ENCODE measurements around the gene FOXP1.

FOXP1 gene

GRCh38 chr3:70963431-70964275, 619.9 kb downstream of the FOXP1 start:
- Histone ChIP-seq H3K36me3 (ENCODE audit: control insufficient read depth in 5 of 5, insufficient read depth in 5 of 5, low read length in 5 of 5) (peaks cover 26 to 80% (median 57%) of the 10 kb centered on the region in 5 donors), H3K9ac (ENCODE audit: low read length in 5 of 5) (no peak overlapping the region), H3K4me3 (ENCODE audit: low read depth in 1 of 5, low read length in 5 of 5) (no peak overlapping the region), H3K27ac (ENCODE audit: low read depth, low read length) (no peak overlapping the region), H3K27me3 (ENCODE audit: control insufficient read depth in 5 of 5, insufficient read depth in 4 of 5, low read length in 5 of 5) (no peaks in the 10 kb centered on the region), H3K4me1 (ENCODE audit: control insufficient read depth in 5 of 5, insufficient read depth in 5 of 5, low read length in 5 of 5) (peaks cover 0 to 8% (median 0%) of the 10 kb centered on the region in 5 donors), H3K9me3 (ENCODE audit: control insufficient read depth in 5 of 5, low read length in 5 of 5) (no peaks in the 10 kb centered on the region)

- Histone ChIP-seq H3K9me3 (ENCODE audit: control insufficient read depth in 5 of 5, low read length in 5 of 5) (no peaks in the 10 kb centered on the region), H3K27me3 (ENCODE audit: control insufficient read depth in 5 of 5, insufficient read depth in 4 of 5, low read length in 5 of 5) (no peaks in the 10 kb centered on the region), H3K27ac (ENCODE audit: low read depth, low read length) (no peak overlapping the region), H3K4me3 (ENCODE audit: low read depth in 1 of 5, low read length in 5 of 5) (no peak overlapping the region), H3K9ac (ENCODE audit: low read length in 5 of 5) (no peak overlapping the region), H3K36me3 (ENCODE audit: control insufficient read depth in 5 of 5, insufficient read depth in 5 of 5, low read length in 5 of 5) (peaks cover 14 to 53% (median 41%) of the 10 kb centered on the region in 5 donors), H3K4me1 (ENCODE audit: control insufficient read depth in 5 of 5, insufficient read depth in 5 of 5, low read length in 5 of 5) (peaks cover 0 to 28% (median 15%) of the 10 kb centered on the region in 5 donors)
Measured at GRCh38 chr3:70959506-70960291, 623.8 kb downstream of the FOXP1 start.

GRCh38 chr3:70952033-70952747, 631.3 kb downstream of the FOXP1 start:
- Histone ChIP-seq H3K4me1 (ENCODE audit: control insufficient read depth in 5 of 5, insufficient read depth in 5 of 5, low read length in 5 of 5) (peaks cover 1 to 38% (median 17%) of the 10 kb centered on the region in 5 donors), H3K4me3 (ENCODE audit: low read depth in 1 of 5, low read length in 5 of 5) (no peak overlapping the region), H3K27me3 (ENCODE audit: control insufficient read depth in 5 of 5, insufficient read depth in 4 of 5, low read length in 5 of 5) (no peaks in the 10 kb centered on the region), H3K36me3 (ENCODE audit: control insufficient read depth in 5 of 5, insufficient read depth in 5 of 5, low read length in 5 of 5) (no peaks in the 10 kb centered on the region), H3K27ac (ENCODE audit: low read depth, low read length) (no peak overlapping the region), H3K9me3 (ENCODE audit: control insufficient read depth in 5 of 5, low read length in 5 of 5) (no peaks in the 10 kb centered on the region), H3K9ac (ENCODE audit: low read length in 5 of 5) (no peak overlapping the region)

GRCh38 chr3:70951316-70951715, 632.2 kb downstream of the FOXP1 start:
- no peak overlapping the region for H3K4me3 ChIP-seq (ENCODE audit: low read depth in 1 of 5, low read length in 5 of 5)
- no peaks in the 10 kb centered on the region for H3K36me3 ChIP-seq (ENCODE audit: control insufficient read depth in 5 of 5, insufficient read depth in 5 of 5, low read length in 5 of 5)
- H3K27me3 ChIP-seq (ENCODE audit: control insufficient read depth in 5 of 5, insufficient read depth in 4 of 5, low read length in 5 of 5) = no peaks in the 10 kb centered on the region
- H3K27ac ChIP-seq (ENCODE audit: low read depth, low read length) = no peak overlapping the region
- H3K9ac ChIP-seq (ENCODE audit: low read length in 5 of 5) = no peak overlapping the region
- peaks cover 0 to 31% (median 11%) of the 10 kb centered on the region in 5 donors for H3K4me1 ChIP-seq (ENCODE audit: control insufficient read depth in 5 of 5, insufficient read depth in 5 of 5, low read length in 5 of 5)
- no peaks in the 10 kb centered on the region for H3K9me3 ChIP-seq (ENCODE audit: control insufficient read depth in 5 of 5, low read length in 5 of 5)

- Histone ChIP-seq H3K9ac (ENCODE audit: low read length in 5 of 5) (no peak overlapping the region), H3K4me3 (ENCODE audit: low read depth in 1 of 5, low read length in 5 of 5) (no peak overlapping the region), H3K4me1 (ENCODE audit: control insufficient read depth in 5 of 5, insufficient read depth in 5 of 5, low read length in 5 of 5) (peaks cover 0 to 13% (median 4%) of the 10 kb centered on the region in 5 donors), H3K27me3 (ENCODE audit: control insufficient read depth in 5 of 5, insufficient read depth in 4 of 5, low read length in 5 of 5) (no peaks in the 10 kb centered on the region), H3K27ac (ENCODE audit: low read depth, low read length) (no peak overlapping the region), H3K9me3 (ENCODE audit: control insufficient read depth in 5 of 5, low read length in 5 of 5) (no peaks in the 10 kb centered on the region), H3K36me3 (ENCODE audit: control insufficient read depth in 5 of 5, insufficient read depth in 5 of 5, low read length in 5 of 5) (no peaks in the 10 kb centered on the region)
Measured at GRCh38 chr3:70947579-70947978, 635.9 kb downstream of the FOXP1 start.

DNA sequence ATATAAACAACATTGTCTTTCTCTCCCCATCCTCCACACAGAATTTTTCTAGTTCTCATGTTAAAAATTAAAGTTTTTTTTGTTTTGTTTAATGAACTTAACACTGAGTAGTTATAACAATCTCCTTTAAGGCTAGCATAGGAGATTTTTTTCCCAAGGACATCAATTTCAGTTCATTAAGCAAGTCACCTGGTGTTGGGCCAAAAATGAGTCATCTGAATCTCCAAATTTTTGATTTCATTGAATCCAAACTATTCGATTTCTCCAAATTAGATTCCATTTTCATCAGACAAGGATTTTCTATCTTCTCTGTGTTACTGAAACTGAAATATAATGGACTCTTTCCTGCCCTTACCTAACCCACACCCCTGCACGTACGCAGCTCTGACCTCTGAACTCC, 639.6 kb downstream of the FOXP1 start:
- Histone ChIP-seq H3K4me3 (ENCODE audit: low read depth in 1 of 5, low read length in 5 of 5) (no peak overlapping the region), H3K36me3 (ENCODE audit: control insufficient read depth in 5 of 5, insufficient read depth in 5 of 5, low read length in 5 of 5) (no peaks in the 10 kb centered on the region), H3K9me3 (ENCODE audit: control insufficient read depth in 5 of 5, low read length in 5 of 5) (no peaks in the 10 kb centered on the region), H3K9ac (ENCODE audit: low read length in 5 of 5) (peak overlapping the region in 1 of 5 donors; percentile 2), H3K27me3 (ENCODE audit: control insufficient read depth in 5 of 5, insufficient read depth in 4 of 5, low read length in 5 of 5) (no peaks in the 10 kb centered on the region), H3K4me1 (ENCODE audit: control insufficient read depth in 5 of 5, insufficient read depth in 5 of 5, low read length in 5 of 5) (peaks cover 0 to 9% (median 4%) of the 10 kb centered on the region in 5 donors), H3K27ac (ENCODE audit: low read depth, low read length) (no peak overlapping the region)

DNA sequence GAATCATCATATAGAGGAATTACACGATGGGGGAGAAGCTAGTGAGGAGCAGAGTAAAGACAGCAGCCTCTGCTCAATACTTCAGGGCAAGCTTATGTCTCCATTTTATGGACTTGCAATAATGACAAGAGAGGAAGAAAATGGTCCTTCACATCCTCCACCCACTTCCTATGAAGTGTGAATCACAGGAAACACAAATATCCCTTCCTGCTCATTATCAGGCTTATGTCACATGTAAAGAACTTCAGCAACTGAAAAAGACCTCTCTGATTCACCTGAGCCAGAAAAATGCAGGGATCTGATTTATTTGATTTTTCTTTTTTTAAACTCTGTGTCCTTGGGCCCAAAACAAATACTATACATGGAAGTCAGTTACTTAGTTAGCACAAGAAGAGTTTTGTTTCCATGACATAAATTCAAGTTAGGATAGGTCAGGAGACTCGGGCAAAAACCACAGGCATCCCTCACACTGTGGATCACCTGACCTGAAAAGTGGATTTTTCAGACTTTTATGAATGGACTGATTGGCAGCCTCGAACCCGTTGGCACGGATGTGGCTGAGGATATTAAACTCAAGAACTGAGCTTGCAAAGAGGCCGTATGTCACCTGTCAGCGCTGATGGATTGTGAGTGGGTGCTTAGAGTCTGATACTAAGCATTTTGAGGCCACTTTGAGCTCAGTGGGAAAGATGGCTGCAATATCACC, 650.3 kb downstream of the FOXP1 start:
- no peaks in the 10 kb centered on the region for H3K4me1 ChIP-seq (ENCODE audit: control insufficient read depth in 5 of 5, insufficient read depth in 5 of 5, low read length in 5 of 5)
- H3K9ac ChIP-seq (ENCODE audit: low read length in 5 of 5) = no peak overlapping the region
- H3K4me3 ChIP-seq (ENCODE audit: low read depth in 1 of 5, low read length in 5 of 5) = no peak overlapping the region
- no peaks in the 10 kb centered on the region for H3K27me3 ChIP-seq (ENCODE audit: control insufficient read depth in 5 of 5, insufficient read depth in 4 of 5, low read length in 5 of 5)
- no peaks in the 10 kb centered on the region for H3K36me3 ChIP-seq (ENCODE audit: control insufficient read depth in 5 of 5, insufficient read depth in 5 of 5, low read length in 5 of 5)
- H3K9me3 ChIP-seq (ENCODE audit: control insufficient read depth in 5 of 5, low read length in 5 of 5) = no peaks in the 10 kb centered on the region
- H3K27ac ChIP-seq (ENCODE audit: low read depth, low read length) = no peak overlapping the region

- Histone ChIP-seq H3K4me3 (ENCODE audit: low read depth in 1 of 5, low read length in 5 of 5) (no peak overlapping the region), H3K4me1 (ENCODE audit: control insufficient read depth in 5 of 5, insufficient read depth in 5 of 5, low read length in 5 of 5) (no peaks in the 10 kb centered on the region), H3K27me3 (ENCODE audit: control insufficient read depth in 5 of 5, insufficient read depth in 4 of 5, low read length in 5 of 5) (no peaks in the 10 kb centered on the region), H3K27ac (ENCODE audit: low read depth, low read length) (no peak overlapping the region), H3K9ac (ENCODE audit: low read length in 5 of 5) (no peak overlapping the region), H3K36me3 (ENCODE audit: control insufficient read depth in 5 of 5, insufficient read depth in 5 of 5, low read length in 5 of 5) (no peaks in the 10 kb centered on the region), H3K9me3 (ENCODE audit: control insufficient read depth in 5 of 5, low read length in 5 of 5) (no peaks in the 10 kb centered on the region)
Measured at GRCh38 chr3:70930066-70930465, 653.5 kb downstream of the FOXP1 start.

DNA sequence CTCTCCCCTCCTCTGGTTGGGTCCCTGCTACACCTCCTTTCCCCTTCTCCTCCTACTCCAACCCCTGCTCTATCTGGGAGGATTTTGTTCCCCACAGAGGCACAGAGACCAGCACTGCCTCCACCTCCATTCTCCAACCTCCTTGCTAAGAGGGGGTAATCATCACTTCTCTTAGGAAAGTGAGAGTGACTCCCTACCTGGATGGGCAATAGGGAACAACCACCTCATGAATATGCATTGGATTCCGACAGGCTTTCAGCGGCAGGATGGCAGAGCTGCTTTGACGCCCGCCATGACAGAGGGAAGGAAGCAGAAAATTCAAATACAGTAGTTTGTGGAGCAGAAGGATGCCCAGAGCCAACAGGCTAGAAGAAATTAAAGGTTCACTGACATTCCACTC, 656.3 kb downstream of the FOXP1 start:
- H3K4me1 ChIP-seq (ENCODE audit: control insufficient read depth in 5 of 5, insufficient read depth in 5 of 5, low read length in 5 of 5) = no peaks in the 10 kb centered on the region
- H3K9me3 ChIP-seq (ENCODE audit: control insufficient read depth in 5 of 5, low read length in 5 of 5) = no peaks in the 10 kb centered on the region
- no peak overlapping the region for H3K4me3 ChIP-seq (ENCODE audit: low read depth in 1 of 5, low read length in 5 of 5)
- H3K9ac ChIP-seq (ENCODE audit: low read length in 5 of 5) = no peak overlapping the region
- no peaks in the 10 kb centered on the region for H3K27me3 ChIP-seq (ENCODE audit: control insufficient read depth in 5 of 5, insufficient read depth in 4 of 5, low read length in 5 of 5)
- no peak overlapping the region for H3K27ac ChIP-seq (ENCODE audit: low read depth, low read length)
- no peaks in the 10 kb centered on the region for H3K36me3 ChIP-seq (ENCODE audit: control insufficient read depth in 5 of 5, insufficient read depth in 5 of 5, low read length in 5 of 5)

Data from subcutaneous abdominal adipose tissue (tissue), 5 donors.